ENCODE data around the gene NFIA. TPM values are rescaled to one million over a fixed set of nuclear protein-coding genes. Genes with fewer than 3 reads are reported as not detected.

Gene NFIA
- total RNA-seq, 4 donors from 2014 or later: 32.0 to 160 (median 32.9) TPM

DNA sequence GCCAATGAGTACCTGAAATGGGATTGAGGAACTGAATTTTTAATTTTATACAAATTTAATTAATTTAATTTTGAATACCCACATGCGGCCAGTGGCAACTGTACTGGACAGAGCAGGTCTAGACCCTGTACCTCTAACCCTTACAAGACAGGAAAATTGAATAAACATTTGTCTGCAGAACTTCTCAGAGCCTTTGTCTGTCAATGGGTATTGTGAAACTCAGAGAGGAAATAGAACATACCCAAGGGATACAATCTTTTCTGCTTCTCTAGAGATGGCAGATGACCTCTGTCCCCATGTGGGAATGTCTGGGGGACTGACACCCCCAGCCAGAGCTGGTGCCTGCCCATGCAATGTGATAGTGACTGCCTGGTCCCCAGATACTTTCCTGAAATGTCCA, 421.9 kb downstream of the NFIA start:
- no peaks in the 10 kb centered on the region for H3K36me3 ChIP-seq
- H3K27ac ChIP-seq: no peak overlapping the region
- H3K4me3 ChIP-seq: no peak overlapping the region
- no peaks in the 10 kb centered on the region for H3K9me3 ChIP-seq
- TF ChIP-seq CTCF (IDR thresholded peaks at IDR 0.05) (no peak), POLR2A (IDR thresholded peaks at IDR 0.05) (no peak)
- no peaks in the 10 kb centered on the region for H3K4me1 ChIP-seq
- DNase-seq: no peak
- no peaks in the 10 kb centered on the region for H3K27me3 ChIP-seq

DNA sequence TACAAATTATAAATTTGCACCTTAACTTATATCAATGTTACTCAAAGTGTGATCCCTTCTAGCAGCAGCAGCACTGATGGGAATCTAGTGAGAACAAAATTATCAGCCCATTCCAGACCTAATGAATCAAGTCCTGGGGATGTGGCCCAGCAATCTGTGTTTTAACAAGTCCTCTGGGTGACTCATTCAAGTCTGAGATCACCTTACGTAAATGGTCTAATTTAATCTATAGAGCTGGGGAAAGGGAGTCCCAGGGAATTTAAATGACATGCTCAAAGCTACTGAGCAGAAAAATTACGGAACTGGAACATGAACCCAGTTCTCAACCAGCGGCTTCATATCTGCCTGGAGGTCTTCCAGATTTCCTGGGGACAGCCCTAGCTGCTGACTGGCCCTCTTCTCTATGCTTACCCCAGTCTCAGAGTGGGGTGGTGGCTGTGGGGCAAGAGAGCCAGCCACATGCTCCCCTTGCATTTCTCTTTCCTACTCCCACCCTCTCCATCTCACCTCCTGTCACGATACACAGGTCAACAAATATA, 422.6 kb downstream of the NFIA start:
- no peak for DNase-seq

GRCh38 chr1:61506236-61506635, 423.9 kb downstream of the NFIA start:
- H3K27ac ChIP-seq: no peak overlapping the region
- H3K4me1 ChIP-seq: no peaks in the 10 kb centered on the region
- no peaks in the 10 kb centered on the region for H3K27me3 ChIP-seq
- no peaks in the 10 kb centered on the region for H3K9me3 ChIP-seq
- H3K36me3 ChIP-seq: no peaks in the 10 kb centered on the region
- no peak overlapping the region for H3K4me3 ChIP-seq
- DNase-seq: no peak
- TF ChIP-seq POLR2A (IDR thresholded peaks at IDR 0.05) (no peak), CTCF (IDR thresholded peaks at IDR 0.05) (no peak)

More for the DNA sequence above, 422.6 kb downstream of the NFIA start:
- TF ChIP-seq CTCF (IDR thresholded peaks at IDR 0.05): no peak
- TF ChIP-seq POLR2A (IDR thresholded peaks at IDR 0.05): no peak
- Histone ChIP-seq H3K9me3 (no peaks in the 10 kb centered on the region), H3K4me3 (no peak overlapping the region), H3K27ac (no peak overlapping the region), H3K27me3 (no peaks in the 10 kb centered on the region), H3K4me1 (no peaks in the 10 kb centered on the region), H3K36me3 (no peaks in the 10 kb centered on the region)

DNA sequence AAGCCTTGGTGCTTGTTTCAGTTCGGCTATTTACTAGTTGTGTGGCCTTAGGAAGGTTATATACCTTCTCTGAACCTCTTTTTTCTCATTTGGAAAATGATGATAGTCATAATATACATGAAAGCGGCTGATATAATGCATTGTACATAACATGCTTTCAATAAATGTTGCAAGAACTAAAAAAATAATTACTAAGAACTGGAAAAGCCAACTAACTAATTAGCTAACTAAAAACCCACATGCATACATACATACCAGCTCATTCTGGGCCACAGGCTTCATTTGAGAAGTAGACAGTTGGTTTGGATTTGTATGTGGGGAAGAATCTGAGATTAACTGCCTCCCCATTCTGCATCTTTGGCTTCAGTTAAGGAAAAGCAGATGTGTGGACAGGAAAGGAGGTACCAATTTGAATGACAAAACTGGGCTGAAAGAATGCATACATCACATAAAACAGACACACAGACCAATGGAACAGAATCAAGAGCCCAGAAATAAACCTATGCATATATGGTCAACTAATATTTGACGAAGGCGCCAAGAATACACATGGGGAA, 424.7 kb downstream of the NFIA start:
- H3K9me3 ChIP-seq: no peaks in the 10 kb centered on the region
- no peak for DNase-seq
- TF ChIP-seq CTCF (IDR thresholded peaks at IDR 0.05) (no peak), POLR2A (IDR thresholded peaks at IDR 0.05) (no peak)
- H3K27ac ChIP-seq: no peak overlapping the region
- no peaks in the 10 kb centered on the region for H3K4me1 ChIP-seq
- no peak overlapping the region for H3K4me3 ChIP-seq
- no peaks in the 10 kb centered on the region for H3K27me3 ChIP-seq
- H3K36me3 ChIP-seq: no peaks in the 10 kb centered on the region

Measured in Peyer's patch (tissue), 4 donors.